Hepatocyte (in vitro differentiated cells): ENCODE results near the gene PLPP1. TPM values are rescaled to one million over a fixed set of nuclear protein-coding genes. Genes with fewer than 3 reads are reported as not detected.
A peak's percentile ranks its signal among the peaks of the same experiment; 100 is the strongest.

Source experiments
- DNase-seq: peaks from one replicate; pipeline ENCODE4 v3.0.0-alpha.2; 2016; ENCODE audit warnings: low spot score
- H2AFZ ChIP-seq: fragments of 200-600 bp; sonication (generic); 2 replicates; pipeline ENCODE4 v1.6.0; 2016; ENCODE audit warnings: antibody characterized with exemption, mild to moderate bottlenecking
- H3K27ac ChIP-seq: fragments of 200-600 bp; sonication (generic); 2 replicates; pipeline ENCODE4 v1.5.1; 2016; ENCODE audit warnings: mild to moderate bottlenecking
- H3K27me3 ChIP-seq: fragments of 200-600 bp; sonication (generic); 2 replicates; pipeline ENCODE4 v1.6.1; 2016
- H3K36me3 ChIP-seq: fragments of 200-600 bp; sonication (generic); replicated peaks from 2 replicates; pipeline ENCODE4 v1.5.1; 2016; ENCODE audit warnings: low read depth; ENCODE audit not compliant: insufficient read depth
- H3K4me1 ChIP-seq: fragments of 200-600 bp; sonication (generic); 2 replicates; pipeline ENCODE4 v1.5.1; 2016; ENCODE audit warnings: mild to moderate bottlenecking, moderate library complexity; ENCODE audit not compliant: insufficient read depth
- H3K4me2 ChIP-seq: fragments of 200-600 bp; sonication (generic); 2 replicates; pipeline ENCODE4 v1.6.0; 2016
- H3K4me3 ChIP-seq: fragments of 200-600 bp; sonication (generic); 2 replicates; pipeline ENCODE4 v1.5.1; 2016; ENCODE audit warnings: mild to moderate bottlenecking
- H3K79me2 ChIP-seq: fragments of 200-600 bp; sonication (generic); 2 replicates; pipeline ENCODE4 v1.6.0; 2017; ENCODE audit warnings: mild to moderate bottlenecking
- H3K9me2 ChIP-seq: fragments of 200-600 bp; sonication (generic); replicated peaks from 2 replicates; pipeline ENCODE4 v1.6.0; 2017; ENCODE audit warnings: mild to moderate bottlenecking; ENCODE audit not compliant: insufficient read depth
- H3K9me3 ChIP-seq: fragments of 200-600 bp; sonication (generic); 2 replicates; pipeline ENCODE4 v1.5.1; 2016; ENCODE audit warnings: low read depth, mild to moderate bottlenecking
- H4K20me1 ChIP-seq: fragments of 200-600 bp; sonication (generic); 2 replicates; pipeline ENCODE4 v1.6.0; 2016; ENCODE audit warnings: mild to moderate bottlenecking; ENCODE audit not compliant: insufficient read depth, poor library complexity, severe bottlenecking
- CTCF ChIP-seq: fragments of 200-600 bp; sonication (generic); IDR thresholded peaks from 2 replicates; pipeline ENCODE4 v1.5.1; 2016; ENCODE audit warnings: antibody characterized with exemption, mild to moderate bottlenecking; ENCODE audit not compliant: poor library complexity
- EZH2 ChIP-seq: fragments of 200-600 bp; sonication (generic); IDR thresholded peaks from 2 replicates; pipeline ENCODE4 v1.6.1; 2016; ENCODE audit warnings: antibody characterized with exemption, mild to moderate bottlenecking, borderline replicate concordance
- EZH2phosphoT487 ChIP-seq: fragments of 200-600 bp; sonication (generic); IDR thresholded peaks from one replicate; pipeline ENCODE4 v1.6.1; 2018; ENCODE audit warnings: antibody characterized with exemption, mild to moderate bottlenecking, low read depth, moderate library complexity; ENCODE audit not compliant: unreplicated experiment, severe bottlenecking
- WGBS: methylation state at CpG from one replicate; pipeline ENCODE4 v1.1.6; 2016; ENCODE audit warnings: low lambda C conversion rate; ENCODE audit errors: missing lambda C conversion rate; 5-methylcytosine and 5-hydroxymethylcytosine counted together
- polyA plus RNA-seq: library from polyadenylated mRNA; unstranded; fragments of >200 nt; fragmentation: Nextera tagmentation; extraction: Ambion mirVana; gene quantifications from 2 replicates; pipeline ENCODE4 v1.2.1, GENCODE V29; 2016
- total RNA-seq: library from RNA; depleted of rRNA; stranded (reverse); fragments of >200 nt; gene quantifications from 2 replicates; pipeline ENCODE4 v1.2.3, GENCODE V29; 2014

PLPP1 gene
- total and polyA plus RNA-seq, 2 experiments from 2014 or later: 80.1 to 84.9 TPM

- Histone ChIP-seq H3K9me2 (no peaks in the 10 kb centered on the region), H3K4me2 (no peak overlapping the region), H3K27ac (no peak overlapping the region), H3K27me3 (no peaks in the 10 kb centered on the region), H3K36me3 (no peaks in the 10 kb centered on the region), H3K9me3 (no peaks in the 10 kb centered on the region), H3K4me1 (no peaks in the 10 kb centered on the region), H4K20me1 (no peaks in the 10 kb centered on the region), H3K4me3 (no peak overlapping the region), H3K79me2 (no peaks in the 10 kb centered on the region), H2AFZ (no peak overlapping the region)
- TF ChIP-seq EZH2 (no peak), EZH2phosphoT487 (no peak), CTCF (no peak)
- WGBS: 93% methylated on average over 3 of the region's 3 CpGs
- DNase-seq: no peak
Measured at GRCh38 chr5:55407984-55408383, 126.8 kb downstream of the PLPP1 start.

- H4K20me1 ChIP-seq: no peaks in the 10 kb centered on the region
- DNase-seq: peak; percentile 40
- no peaks in the 10 kb centered on the region for H3K79me2 ChIP-seq
- H3K4me3 ChIP-seq: no peak overlapping the region
- H3K36me3 ChIP-seq: no peaks in the 10 kb centered on the region
- no peaks in the 10 kb centered on the region for H3K9me2 ChIP-seq
- no peak overlapping the region for H3K27ac ChIP-seq
- TF ChIP-seq EZH2phosphoT487 (no peak), CTCF (peak; percentile 63)
- H3K9me3 ChIP-seq: no peaks in the 10 kb centered on the region
- WGBS: 46% methylated on average over 1 of the region's 1 CpG
- no peak overlapping the region for H2AFZ ChIP-seq
- no peaks in the 10 kb centered on the region for H3K27me3 ChIP-seq
- H3K4me2 ChIP-seq: no peak overlapping the region
- no peaks in the 10 kb centered on the region for H3K4me1 ChIP-seq
Measured at GRCh38 chr5:55407059-55407684, 127.6 kb downstream of the PLPP1 start.

GRCh38 chr5:55406292-55406691 lies 128.5 kb downstream of the PLPP1 start:
- TF ChIP-seq CTCF (no peak), EZH2phosphoT487 (no peak), EZH2 (no peak)
- WGBS: 94% methylated on average over 2 of the region's 2 CpGs
- Histone ChIP-seq H4K20me1 (no peaks in the 10 kb centered on the region), H3K4me3 (no peak overlapping the region), H3K27ac (no peak overlapping the region), H3K9me3 (no peaks in the 10 kb centered on the region), H2AFZ (no peak overlapping the region), H3K79me2 (no peaks in the 10 kb centered on the region), H3K9me2 (no peaks in the 10 kb centered on the region), H3K36me3 (no peaks in the 10 kb centered on the region), H3K27me3 (no peaks in the 10 kb centered on the region), H3K4me1 (no peaks in the 10 kb centered on the region), H3K4me2 (no peak overlapping the region)
- no peak for DNase-seq

GRCh38 chr5:55402199-55402598 lies 132.6 kb downstream of the PLPP1 start:
- Histone ChIP-seq H3K9me2 (no peaks in the 10 kb centered on the region), H3K27me3 (no peaks in the 10 kb centered on the region), H3K27ac (no peak overlapping the region), H3K9me3 (no peaks in the 10 kb centered on the region), H3K36me3 (no peaks in the 10 kb centered on the region), H2AFZ (no peak overlapping the region), H3K79me2 (no peaks in the 10 kb centered on the region), H3K4me3 (no peak overlapping the region), H3K4me2 (no peak overlapping the region), H3K4me1 (no peaks in the 10 kb centered on the region), H4K20me1 (no peaks in the 10 kb centered on the region)
- no peak for TF ChIP-seq CTCF
- TF ChIP-seq EZH2phosphoT487: no peak
- no peak for TF ChIP-seq EZH2
- 46% methylated on average over 2 of the region's 2 CpGs for WGBS
- DNase-seq: no peak
